ENCODE measurements around the gene MAP4K1.
A peak's percentile ranks its signal among the peaks of the same experiment; 100 is the strongest.

MAP4K1 gene

GRCh38 chr19:38644719-38645118, 27.0 kb upstream of the MAP4K1 start:
- TF ChIP-seq, protein P1, sequence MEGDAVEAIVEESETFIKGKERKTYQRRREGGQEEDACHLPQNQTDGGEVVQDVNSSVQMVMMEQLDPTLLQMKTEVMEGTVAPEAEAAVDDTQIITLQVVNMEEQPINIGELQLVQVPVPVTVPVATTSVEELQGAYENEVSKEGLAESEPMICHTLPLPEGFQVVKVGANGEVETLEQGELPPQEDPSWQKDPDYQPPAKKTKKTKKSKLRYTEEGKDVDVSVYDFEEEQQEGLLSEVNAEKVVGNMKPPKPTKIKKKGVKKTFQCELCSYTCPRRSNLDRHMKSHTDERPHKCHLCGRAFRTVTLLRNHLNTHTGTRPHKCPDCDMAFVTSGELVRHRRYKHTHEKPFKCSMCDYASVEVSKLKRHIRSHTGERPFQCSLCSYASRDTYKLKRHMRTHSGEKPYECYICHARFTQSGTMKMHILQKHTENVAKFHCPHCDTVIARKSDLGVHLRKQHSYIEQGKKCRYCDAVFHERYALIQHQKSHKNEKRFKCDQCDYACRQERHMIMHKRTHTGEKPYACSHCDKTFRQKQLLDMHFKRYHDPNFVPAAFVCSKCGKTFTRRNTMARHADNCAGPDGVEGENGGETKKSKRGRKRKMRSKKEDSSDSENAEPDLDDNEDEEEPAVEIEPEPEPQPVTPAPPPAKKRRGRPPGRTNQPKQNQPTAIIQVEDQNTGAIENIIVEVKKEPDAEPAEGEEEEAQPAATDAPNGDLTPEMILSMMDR (IDR thresholded peaks at IDR 0.05) = no peak
- Histone ChIP-seq H3K27ac (no peak overlapping the region), H3K4me3 (no peak overlapping the region)
- DNase-seq (ENCODE audit: low spot score) = no peak

GRCh38 chr19:38642176-38642575, 24.4 kb upstream of the MAP4K1 start:
- DNase-seq (ENCODE audit: low spot score) = no peak
- TF ChIP-seq, protein P1 (IDR thresholded peaks at IDR 0.05) = no peak
- no peak overlapping the region for H3K27ac ChIP-seq
- H3K4me3 ChIP-seq = no peak overlapping the region

DNA sequence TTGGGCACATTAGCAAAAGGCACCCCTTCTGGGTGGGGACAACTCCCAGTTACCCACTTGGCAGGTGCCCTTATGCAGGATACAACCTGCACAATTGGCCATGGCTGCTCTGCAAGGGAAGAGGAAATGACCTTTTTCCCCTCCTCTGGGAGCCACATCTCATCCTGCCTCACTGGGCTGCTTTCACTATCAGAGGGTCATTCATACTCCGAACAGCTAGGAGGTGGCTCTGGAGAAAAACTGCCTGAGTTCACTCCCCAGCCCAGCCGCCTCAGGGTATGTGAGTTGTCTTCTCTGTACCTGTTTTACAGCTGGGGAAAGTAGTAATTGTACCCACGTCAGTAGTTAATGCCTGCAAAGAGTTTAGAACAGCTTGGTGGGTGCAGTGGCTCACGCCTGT, 22.6 kb upstream of the MAP4K1 start:
- H3K27ac ChIP-seq = peak overlapping the region in 1 of 2 donors; percentile 37
- H3K4me3 ChIP-seq = no peak overlapping the region
- TF ChIP-seq, protein P1 (IDR thresholded peaks at IDR 0.05) = no peak
- DNase-seq (ENCODE audit: low spot score) = no peak

DNA sequence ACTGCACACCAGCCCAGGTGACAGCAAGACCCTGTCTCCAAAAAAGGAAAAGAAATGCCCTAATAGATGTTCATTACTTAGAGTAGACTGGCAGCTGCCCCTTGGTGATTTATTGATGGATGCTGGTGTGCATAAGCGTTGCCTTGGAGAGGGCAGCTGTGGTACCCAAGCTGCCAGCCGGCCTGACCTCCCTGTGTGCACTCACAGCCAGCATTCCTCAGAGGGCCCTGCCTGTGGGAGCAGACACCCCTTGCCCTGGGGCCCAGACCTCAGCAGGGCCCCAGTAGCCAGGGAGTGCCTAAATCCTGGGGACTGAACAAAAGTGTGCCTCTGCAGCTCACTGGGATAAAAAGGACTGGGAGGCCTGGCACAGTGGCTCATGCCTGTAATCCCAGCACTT, 21.9 kb upstream of the MAP4K1 start:
- Histone ChIP-seq H3K4me3 (no peak overlapping the region), H3K27ac (peak overlapping the region in 1 of 2 donors; percentile 1)
- TF ChIP-seq, protein P1 (IDR thresholded peaks at IDR 0.05) = no peak
- DNase-seq (ENCODE audit: low spot score) = no peak

- no peak overlapping the region for H3K4me3 ChIP-seq
- no peak overlapping the region for H3K27ac ChIP-seq
- TF ChIP-seq, protein P1 (IDR thresholded peaks at IDR 0.05) = no peak
- DNase-seq (ENCODE audit: low spot score) = no peak
Observed at GRCh38 chr19:38638461-38638860, 20.7 kb upstream of the MAP4K1 start.

- TF ChIP-seq, protein P1 (IDR thresholded peaks at IDR 0.05) = no peak
- Histone ChIP-seq H3K27ac (no peak overlapping the region), H3K4me3 (no peak overlapping the region)
- no peak for DNase-seq (ENCODE audit: low spot score)
Observed at GRCh38 chr19:38635483-38636399, 18.0 kb upstream of the MAP4K1 start.
